Lower leg skin (tissue), 3 donors: ENCODE data around the gene RNPEP.

ENCODE experiments used
- POLR2A ChIP-seq, 2 donors: fragments of 450-650 bp; IDR thresholded peaks; one replicate each; pipeline ENCODE4 v1.6.1; 2016 to 2017; ENCODE audit warnings: antibody characterized with exemption in 2 of 2, mild to moderate bottlenecking in 1 of 2, moderate library complexity in 1 of 2
- TF ChIP-seq, protein P1 (sequence below), 3 donors: fragments of 450-650 bp; IDR thresholded peaks; one replicate each; pipeline ENCODE4 v1.5.1; 2016; ENCODE audit warnings: antibody characterized with exemption in 3 of 3, mild to moderate bottlenecking in 3 of 3, moderate library complexity in 2 of 3

DNA sequence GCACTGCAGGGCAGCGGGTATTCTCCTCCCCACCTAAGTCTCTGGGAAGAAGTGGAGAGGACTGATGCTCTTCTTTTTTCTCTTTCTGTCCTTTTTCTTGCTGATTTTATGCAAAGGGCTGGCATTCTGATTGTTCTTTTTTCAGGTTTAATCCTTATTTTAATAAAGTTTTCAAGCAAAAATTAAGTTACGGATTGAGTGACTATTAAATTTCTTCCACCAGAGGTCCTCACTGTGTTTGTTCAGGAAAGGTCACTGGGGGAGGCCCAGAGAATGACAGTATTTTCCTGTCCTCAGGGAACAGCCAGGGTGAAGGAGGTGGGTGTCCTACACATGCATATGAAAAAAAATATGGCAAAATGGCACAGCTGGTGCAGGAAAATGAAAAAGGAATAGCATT, 23.5 kb downstream of the RNPEP start:
- no peak for TF ChIP-seq POLR2A (IDR thresholded peaks at IDR 0.05)
- TF ChIP-seq, protein P1, sequence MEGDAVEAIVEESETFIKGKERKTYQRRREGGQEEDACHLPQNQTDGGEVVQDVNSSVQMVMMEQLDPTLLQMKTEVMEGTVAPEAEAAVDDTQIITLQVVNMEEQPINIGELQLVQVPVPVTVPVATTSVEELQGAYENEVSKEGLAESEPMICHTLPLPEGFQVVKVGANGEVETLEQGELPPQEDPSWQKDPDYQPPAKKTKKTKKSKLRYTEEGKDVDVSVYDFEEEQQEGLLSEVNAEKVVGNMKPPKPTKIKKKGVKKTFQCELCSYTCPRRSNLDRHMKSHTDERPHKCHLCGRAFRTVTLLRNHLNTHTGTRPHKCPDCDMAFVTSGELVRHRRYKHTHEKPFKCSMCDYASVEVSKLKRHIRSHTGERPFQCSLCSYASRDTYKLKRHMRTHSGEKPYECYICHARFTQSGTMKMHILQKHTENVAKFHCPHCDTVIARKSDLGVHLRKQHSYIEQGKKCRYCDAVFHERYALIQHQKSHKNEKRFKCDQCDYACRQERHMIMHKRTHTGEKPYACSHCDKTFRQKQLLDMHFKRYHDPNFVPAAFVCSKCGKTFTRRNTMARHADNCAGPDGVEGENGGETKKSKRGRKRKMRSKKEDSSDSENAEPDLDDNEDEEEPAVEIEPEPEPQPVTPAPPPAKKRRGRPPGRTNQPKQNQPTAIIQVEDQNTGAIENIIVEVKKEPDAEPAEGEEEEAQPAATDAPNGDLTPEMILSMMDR (IDR thresholded peaks at IDR 0.05): no peak
